NB4 (cell line): ENCODE measurements around the gene UTF1.

Source experiments
- CTCF ChIP-seq: IDR thresholded peaks from one replicate; pipeline ENCODE4 v1.5.1; 2012; ENCODE audit warnings: low read depth, low read length
- MAX ChIP-seq: IDR thresholded peaks from 2 replicates; pipeline ENCODE4 v1.6.1; 2011; ENCODE audit warnings: low read depth, low read length
- MYC ChIP-seq: IDR thresholded peaks from 2 replicates; pipeline ENCODE4 v1.6.1; 2011; ENCODE audit warnings: low read depth, low read length
- POLR2A ChIP-seq: IDR thresholded peaks from 2 replicates; pipeline ENCODE4 v1.6.1; 2011; ENCODE audit warnings: mild to moderate bottlenecking; ENCODE audit not compliant: insufficient read length; ENCODE audit errors: extremely low read depth

GRCh38 chr10:133204226-133205015, 25.6 kb upstream of the UTF1 start:
- TF ChIP-seq CTCF (no peak), MAX (no peak), POLR2A (no peak), MYC (no peak)
